ENCODE measurements around the gene FHAD1.

The FHAD1 gene

GRCh38 chr1:15219280-15220023 lies 27.6 kb upstream of the FHAD1 start:
- DNase-seq, result no peak

GRCh38 chr1:15220024-15220392 lies 27.0 kb upstream of the FHAD1 start:
- DNase-seq, result no peak

GRCh38 chr1:15220825-15221431 lies 26.1 kb upstream of the FHAD1 start:
- no peak for DNase-seq

- no peak for DNase-seq
Measured at GRCh38 chr1:15222653-15223303, 24.2 kb upstream of the FHAD1 start.

GRCh38 chr1:15224259-15224869 lies 22.7 kb upstream of the FHAD1 start:
- no peak for DNase-seq

- no peak for DNase-seq
Measured at GRCh38 chr1:15224974-15225373, 22.0 kb upstream of the FHAD1 start.

- DNase-seq, result no peak
Measured at GRCh38 chr1:15225461-15225860, 21.6 kb upstream of the FHAD1 start.

- no peak for DNase-seq
Measured at GRCh38 chr1:15226388-15227255, 20.4 kb upstream of the FHAD1 start.

- no peak for DNase-seq
Measured at GRCh38 chr1:15229707-15230131, 17.3 kb upstream of the FHAD1 start.

GRCh38 chr1:15231714-15232201 lies 15.3 kb upstream of the FHAD1 start:
- no peak for DNase-seq

GRCh38 chr1:15233689-15234088 lies 13.3 kb upstream of the FHAD1 start:
- DNase-seq, result no peak

GRCh38 chr1:15236321-15236721 lies 10.7 kb upstream of the FHAD1 start:
- DNase-seq, result no peak

- DNase-seq, result no peak
Measured at GRCh38 chr1:15236746-15237145, 10.3 kb upstream of the FHAD1 start.

GRCh38 chr1:15238789-15239188 lies 8.2 kb upstream of the FHAD1 start:
- DNase-seq, result no peak

GRCh38 chr1:15242766-15243165 lies 4.3 kb upstream of the FHAD1 start:
- no peak for DNase-seq

GRCh38 chr1:15243275-15244043 lies 3.6 kb upstream of the FHAD1 start:
- DNase-seq, result peak; percentile 35

GRCh38 chr1:15244813-15245212 lies 2.2 kb upstream of the FHAD1 start:
- no peak for DNase-seq

GRCh38 chr1:15245593-15246360 lies 1.2 kb upstream of the FHAD1 start:
- no peak for DNase-seq

GRCh38 chr1:15248216-15248615 lies 1.2 kb downstream of the FHAD1 start:
- no peak for DNase-seq

- no peak for DNase-seq
Measured at GRCh38 chr1:15249081-15249480, 2.1 kb downstream of the FHAD1 start.

Measured in NCI-H2171 treated with DMSO at 0.1 percent for 48 hours (cell line).